CD4-positive, alpha-beta T cell treated with Interleukin-4 for 4 hours (primary cell): ENCODE data around the gene EPS8L3.
"Not testable (repeated sequence)": the region's sequence is repeated elsewhere in the genome, so short reads cannot be mapped to it uniquely, and the experiment has no call there.

ENCODE experiments used
- DNase-seq: peaks from one replicate; pipeline ENCODE4 v3.0.0-alpha.2; 2020

Gene EPS8L3

DNA sequence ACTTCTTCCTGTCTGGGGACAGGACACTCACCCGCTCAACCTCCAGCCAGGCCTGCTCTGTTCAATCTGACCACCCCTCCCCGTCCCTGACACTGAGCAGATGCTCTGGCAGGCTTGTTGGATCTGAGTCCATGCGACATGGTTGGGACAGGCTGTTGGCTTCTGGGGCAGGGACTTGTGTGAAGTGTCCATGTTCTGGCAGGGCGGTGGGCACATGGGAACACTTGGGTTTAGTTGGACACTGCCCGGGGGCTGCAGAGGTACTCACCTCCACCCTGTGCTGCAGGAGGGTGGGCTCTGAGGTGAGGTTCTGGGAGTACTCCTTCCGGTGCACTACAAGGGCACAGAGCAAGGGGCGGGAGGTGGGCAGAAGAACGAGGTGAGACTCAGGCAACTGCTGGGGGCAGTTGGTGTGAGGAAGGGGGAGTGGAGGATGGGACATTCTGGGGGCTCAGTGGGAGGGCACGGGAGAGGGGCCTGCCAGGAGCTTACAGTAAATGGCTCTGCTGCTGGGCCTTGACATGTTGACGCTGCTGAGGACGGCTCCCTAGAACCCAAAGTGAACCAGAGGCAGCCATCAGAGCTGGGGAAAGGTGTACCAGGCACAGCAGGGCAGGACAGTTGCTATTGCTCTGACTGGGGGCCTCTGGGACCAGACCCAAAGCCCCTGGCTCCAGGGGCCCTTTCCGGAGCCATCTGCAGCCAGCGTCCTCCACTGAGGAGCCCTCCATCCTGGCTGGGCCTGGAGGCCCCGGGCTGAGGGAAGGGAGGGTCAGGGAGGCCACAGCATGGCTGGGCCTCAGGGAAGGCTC is 2.3 kb downstream of the EPS8L3 start:
- no peak for DNase-seq

DNA sequence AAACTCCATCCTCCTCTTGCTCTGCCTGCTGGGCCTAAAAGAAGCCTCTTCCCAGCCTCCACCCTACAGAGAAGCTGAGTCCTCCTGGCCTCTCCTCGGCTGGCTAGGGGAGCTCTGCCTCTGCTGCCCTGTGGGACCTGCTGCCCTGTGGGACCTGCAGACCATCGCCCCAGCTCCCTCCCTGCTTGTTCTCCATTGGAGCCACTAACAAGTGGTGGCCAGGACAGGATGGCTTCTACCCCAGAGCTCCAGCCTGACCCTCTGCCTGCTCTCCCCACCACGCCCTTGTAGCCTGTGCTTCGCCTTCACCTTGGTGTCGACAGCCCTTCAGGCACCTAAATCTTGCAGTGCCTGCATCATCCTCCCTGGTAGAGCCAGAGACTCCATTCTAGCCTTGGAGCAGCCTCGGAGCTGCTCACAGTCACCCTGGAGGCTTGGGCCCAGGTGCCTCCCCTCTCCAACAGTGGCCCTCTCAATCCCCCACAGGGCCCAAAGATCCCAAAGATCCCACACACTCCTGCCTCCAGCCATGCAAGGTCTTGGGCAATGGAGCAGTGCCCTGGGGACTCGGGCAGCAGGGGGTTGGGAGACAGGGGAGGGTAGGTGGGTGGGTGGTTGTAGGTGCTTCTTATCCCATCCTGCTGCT is 3.0 kb downstream of the EPS8L3 start:
- no peak for DNase-seq

DNA sequence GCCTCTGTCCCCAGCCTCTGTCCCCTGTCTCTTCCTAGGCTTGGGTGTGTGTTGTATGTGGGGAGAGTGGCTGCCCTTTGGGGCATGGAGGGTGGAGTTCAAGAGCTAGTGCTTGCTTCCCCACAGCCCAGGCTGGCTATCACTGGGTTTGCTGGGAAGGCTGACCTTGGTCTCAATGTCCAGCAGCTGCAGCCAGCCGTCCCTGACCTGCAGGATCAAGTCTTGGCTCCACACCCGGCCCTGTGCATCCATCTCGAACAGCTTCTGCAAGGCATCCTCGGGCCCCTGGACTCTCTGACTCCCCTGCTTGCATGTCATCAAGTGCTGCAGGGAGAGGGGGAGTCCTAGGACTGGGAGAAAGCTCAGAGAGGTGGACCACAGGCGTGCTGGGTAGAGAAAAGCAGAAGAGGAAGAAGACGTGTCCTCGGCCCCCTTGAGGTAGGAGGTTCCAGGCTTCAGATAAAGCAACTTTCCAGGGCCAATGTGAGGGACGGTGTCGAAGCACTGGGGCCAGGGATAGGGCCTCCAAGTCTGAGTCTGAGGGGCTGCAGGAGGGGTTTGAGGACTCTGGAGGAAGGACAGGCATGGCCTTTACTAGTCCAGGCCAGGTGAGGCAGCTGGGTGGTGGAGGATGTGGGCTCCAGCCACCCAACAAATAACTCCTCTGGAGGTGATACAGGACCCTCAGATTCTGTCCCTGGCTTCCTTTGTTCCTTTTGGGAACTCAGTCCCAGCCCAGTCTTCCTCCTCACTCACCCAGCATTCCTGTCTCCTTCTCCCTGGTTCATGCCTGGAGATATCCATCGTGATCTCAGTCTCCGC is 4.0 kb downstream of the EPS8L3 start:
- no peak for DNase-seq

DNA sequence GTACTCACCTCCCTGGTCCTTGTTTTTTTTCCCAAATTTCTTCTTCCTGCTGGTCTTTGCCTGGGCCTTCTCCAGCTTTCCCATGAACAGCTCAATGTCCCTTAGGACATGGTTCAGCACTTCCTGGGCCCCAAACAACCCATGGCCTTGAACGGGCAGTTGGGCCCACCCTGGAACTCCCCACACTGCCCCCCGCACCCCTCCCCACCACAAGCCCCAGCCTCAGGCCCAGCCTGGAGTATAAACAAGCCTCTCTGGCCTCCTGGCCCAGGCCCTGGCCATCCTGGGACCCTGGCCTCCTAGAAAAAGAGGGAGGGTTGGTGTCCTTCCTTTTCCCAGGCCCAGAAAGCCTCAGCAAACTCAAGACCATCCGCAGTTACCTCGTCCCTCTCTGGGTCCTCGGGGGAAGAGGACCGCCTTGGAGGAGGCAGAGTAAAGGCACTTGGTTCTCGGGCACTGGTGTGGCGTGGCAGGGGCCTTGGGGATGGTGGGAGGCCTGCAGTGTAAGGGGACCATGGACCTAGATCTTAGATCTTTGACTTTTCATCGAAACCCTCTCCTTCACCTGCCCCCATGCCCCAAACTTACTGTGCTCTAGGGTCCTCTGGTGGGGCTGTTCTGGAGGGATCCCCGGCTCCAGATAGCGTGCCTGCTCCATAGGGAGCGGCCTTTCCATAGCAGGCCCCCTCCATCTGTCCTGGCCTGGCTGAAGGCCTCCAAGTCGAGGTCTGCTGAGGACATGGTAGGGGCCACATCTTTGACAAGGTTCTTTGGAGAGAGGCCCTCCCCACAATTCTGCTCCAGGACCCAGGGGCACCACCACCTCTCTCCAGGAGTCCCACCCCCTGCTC is 5.6 kb downstream of the EPS8L3 start:
- DNase-seq, result no peak

DNA sequence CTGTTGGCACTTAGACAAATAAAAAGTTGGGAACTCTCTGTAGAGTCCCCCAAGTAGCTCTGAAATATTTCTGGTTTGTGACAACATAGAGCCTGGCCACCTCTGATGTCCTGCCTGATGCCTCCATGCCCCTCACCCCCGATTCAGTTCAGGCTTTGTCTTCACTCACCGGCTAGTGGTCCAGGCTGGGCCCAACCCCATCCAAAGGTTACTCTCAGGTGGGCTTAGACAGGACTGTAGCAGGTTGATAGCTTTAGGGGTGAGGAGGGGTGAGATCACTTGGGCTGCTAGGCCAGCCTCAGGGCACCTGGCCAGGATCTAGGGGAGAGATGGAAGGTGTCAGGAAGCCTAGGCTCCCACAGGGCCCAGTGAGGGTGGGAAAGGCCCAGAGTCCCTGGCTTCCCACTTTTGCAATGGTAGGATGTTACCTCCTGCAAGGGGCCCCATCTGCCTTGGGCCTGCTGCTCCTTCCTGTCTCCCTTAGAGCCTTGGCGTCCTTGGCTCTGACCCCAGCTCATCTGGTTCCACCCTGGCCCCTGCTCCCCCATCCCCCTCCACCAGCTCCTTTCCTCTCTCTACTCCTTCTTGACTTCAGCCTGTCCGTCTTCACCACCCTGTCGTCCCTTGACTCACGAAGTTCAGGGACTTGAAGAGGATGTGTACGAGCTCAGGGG is 6.7 kb downstream of the EPS8L3 start:
- DNase-seq, result no peak

DNA sequence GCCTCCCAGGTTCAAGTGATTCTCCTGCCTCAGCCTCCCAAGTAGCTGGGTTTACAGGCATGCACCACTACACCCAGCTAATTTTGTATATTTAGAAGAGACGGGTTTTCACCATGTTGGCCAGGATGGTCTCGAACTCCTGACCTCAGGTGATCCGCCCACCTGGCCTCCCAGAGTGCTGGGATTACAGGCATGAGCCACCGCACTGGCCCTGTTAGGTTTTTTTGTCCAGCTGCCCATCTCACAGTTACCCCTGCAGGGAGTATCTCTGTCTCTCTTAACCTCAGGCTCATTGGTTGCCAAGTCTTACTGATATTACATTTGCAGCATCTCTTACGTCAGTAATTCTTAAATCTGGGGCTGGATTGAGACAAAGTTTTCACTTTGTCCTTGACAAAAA is 7.4 kb downstream of the EPS8L3 start:
- not testable (repeated sequence) for DNase-seq

DNA sequence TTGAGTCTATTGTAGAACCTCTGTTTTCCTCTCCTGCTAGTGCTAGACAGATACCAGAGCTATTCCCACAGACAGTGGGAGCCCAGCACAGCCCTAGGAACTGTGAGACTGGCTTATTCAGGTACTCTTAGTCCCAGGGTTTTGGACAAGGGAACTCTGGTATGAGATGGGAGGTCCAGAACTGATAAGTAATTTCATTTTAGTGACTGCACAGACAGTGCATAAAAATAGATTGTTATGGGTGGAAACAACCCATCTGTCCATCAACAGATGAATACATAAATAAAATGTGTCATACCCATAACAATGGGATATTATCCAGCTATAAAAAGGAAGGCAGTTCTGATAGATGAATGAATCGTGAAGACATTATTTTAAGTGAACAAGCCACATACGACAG is 9.0 kb downstream of the EPS8L3 start:
- DNase-seq, result no peak

DNA sequence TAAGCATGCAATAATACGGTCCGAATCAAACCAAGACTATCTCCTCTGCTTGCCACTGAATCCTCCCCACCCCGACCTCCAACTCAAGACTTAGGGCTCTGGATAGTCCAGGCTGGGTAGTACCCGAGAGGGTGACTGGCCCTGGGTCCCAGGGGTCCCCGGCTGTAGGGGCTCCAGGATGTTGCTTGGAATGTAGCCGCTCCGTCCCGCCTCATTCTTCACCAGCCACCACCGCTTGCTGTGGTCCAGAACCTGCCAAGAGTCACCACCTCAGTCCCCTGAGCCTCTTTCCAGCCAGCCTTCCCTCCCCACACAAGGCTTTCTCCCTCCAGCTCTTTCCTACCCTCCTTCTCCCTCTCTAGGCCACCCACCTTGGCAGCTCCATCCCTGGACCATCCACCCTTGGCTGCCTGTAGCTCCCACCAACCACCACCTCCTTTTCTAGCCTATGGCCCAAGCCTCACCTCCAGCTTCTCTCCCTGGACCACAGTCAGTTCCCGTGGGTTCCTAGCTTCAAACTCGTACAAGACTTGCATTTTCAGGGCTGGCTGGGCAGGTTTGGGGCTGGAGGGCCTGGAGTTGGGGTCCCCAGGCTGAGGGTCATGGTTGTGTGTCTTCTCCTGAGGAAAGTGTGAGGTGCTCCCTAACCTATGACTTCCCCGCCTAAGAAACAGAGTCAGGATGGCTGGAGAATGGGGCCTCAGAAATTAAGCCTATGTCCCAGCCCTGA is 12.0 kb downstream of the EPS8L3 start:
- no peak for DNase-seq

DNA sequence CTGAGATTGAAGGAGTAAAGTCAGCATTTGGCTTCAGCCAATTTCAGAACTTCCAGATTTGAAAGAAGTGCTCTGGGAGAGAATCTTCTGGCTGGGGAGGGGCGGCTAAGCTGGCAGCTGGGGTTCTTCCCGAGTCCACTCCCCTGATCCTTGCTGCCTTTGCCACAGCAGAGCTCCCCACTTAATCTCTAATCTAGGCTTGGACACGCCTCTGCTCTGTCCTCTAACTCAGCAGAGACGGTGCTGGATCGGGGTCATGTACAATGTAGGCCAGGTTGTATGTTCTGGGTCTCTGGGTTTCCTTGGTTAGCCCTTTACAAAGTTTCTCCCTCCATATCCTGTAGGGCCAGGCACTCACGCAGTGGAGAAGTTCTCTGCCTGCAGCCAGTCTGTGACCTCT is 12.8 kb downstream of the EPS8L3 start:
- no peak for DNase-seq

DNA sequence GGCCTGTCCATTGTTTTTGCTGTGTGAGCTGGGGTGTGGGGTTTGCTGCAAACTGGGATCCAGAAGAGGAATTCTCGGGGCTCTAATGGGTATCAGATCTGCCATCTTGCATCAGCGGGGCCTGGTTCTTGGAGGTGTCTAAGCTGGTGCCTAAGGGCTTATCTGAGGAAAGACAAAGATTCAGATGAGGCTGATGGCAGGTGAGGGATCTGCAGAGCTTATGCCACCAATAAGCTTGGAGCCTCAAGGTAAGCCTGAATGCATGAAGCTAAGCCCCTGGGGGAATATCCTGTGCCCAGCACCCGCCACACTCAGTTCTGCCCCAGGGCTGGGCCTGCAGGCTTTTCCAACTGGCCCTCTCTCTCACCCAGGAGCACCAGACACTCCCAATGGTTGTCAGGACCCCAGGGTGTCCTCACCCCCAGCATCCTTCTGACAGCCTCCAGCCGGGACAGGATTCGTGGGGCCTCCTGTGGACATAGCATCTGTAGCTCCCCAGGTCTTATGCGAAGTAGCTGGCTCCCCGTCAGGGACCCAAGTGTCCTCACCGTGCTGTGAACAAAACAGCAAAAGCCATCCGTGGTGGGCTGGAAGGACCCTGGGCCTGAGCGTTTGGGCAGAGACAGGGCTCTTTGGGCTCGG is 13.4 kb downstream of the EPS8L3 start:
- no peak for DNase-seq

DNA sequence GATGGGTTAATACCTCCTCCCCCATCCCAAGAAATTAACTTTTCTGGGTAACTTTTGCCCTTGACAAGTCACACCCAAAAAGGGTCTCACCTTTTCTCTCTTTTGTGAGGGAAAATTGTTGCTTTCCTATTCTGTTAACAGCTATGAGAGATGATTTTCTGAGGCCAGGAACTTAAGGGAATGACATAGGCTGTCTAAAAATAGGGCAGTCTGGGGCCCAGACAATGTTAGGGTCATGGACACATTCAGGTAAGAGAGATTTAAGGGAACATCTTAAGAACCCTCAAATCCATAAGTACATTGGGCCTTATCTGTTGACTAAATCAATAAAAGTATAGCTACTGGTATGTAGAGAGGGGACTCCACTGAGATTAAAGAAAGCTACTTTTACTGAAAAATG is 14.5 kb downstream of the EPS8L3 start:
- no peak for DNase-seq

DNA sequence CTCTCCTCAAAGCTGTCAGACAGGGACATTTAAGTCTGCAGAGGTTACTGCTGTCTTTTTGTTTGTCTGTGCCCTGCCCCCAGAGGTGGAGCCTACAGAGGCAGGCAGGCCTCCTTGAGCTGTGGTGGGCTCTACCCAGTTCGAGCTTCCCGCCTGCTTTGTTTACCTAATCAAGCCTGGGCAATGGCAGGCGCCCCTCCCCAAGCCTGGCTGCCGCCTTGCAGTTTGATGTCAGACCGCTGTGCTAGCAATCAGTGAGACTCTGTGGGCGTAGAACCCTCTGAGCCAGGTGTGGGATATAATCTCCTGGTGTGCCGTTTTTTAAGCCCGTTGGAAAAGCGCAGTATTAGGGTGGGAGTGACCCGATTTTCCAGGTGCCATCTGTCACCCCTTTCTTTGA is 15.4 kb downstream of the EPS8L3 start:
- not testable (repeated sequence) for DNase-seq

DNA sequence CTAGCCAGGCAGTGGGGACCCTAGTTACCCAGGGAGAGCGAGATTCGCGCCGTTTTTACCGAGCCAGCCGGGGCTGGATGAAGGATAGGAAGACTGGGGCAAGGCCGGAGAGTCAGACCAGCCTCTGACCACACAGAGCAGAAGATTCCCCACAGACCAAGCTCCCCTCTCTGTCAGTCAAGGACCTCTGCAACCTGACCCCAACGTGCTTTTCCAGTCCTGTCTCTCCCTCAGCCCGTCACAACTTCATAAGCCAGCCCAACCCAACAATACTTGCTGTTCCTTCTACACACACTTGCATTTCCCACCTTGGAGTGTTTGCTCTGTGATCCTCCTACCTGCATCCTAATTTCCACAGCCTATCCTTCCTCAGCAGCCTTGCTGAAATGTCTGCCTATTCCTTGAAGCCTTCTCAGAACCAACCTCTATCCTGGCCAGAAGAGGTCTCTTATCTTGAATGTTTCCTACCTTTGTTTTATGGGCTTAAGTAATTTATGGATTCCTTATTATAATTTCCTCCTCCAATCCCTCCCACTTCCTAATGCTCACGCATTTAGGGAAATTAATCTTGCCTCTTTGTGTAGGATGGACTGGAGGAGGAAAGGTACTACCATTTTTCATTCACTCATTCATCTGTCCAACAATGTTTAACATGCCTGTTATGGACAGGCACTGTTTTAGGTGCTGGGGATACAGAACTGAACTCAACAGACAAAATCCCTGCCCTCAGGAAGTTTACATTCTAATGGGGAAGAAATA is 22.9 kb downstream of the EPS8L3 start, which contains the start of gene GSTM3:
Gene GSTM3, minus strand, starts transcription at position 424 of the 759 bp plus-strand sequence. CDS start 751 bp downstream, outside the sequence.
- DNase-seq, result no peak

DNA sequence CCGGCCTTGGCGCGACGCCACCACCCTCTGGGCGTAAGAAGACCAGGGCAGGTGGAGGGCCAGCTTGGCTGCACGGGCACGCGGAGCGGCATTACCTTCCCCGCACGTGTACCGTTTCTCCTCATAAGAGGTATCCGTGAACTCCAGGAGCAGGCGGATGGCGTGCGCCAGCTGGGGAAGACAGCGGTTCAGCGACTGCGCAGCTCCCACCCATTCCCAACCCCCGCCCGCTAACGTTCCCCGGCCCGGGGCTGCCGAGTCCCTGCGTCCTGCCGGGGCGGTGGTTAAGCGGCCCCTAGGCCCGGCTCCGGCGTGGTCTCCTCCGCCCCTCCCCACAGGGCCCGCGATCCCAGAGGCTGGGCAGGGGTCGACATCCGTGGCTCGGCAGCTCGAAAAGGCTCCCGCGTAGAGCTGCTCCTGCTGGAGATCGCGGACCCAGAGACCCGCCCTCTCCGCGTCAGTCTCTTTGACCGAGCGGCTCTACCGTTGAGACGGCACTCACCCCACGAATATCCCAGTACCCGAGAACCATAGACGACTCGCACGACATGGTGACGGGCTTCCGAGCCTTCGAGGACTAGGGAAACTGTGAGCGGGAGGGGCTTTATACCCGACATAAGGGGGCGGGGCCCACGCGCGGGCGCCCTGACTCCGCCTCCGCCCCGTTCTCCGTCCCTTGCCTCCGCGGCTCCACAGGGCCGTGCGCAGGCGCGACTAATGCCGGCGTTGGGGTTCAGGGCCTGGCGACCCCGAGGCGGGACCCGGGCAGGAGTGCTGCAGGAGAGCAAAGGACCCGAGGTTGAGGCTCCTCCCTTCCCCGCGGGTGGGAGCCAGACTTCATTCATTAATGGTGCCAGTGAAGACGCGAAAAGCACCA is 23.7 kb downstream of the EPS8L3 start:
- peak; percentile 78 for DNase-seq

DNA sequence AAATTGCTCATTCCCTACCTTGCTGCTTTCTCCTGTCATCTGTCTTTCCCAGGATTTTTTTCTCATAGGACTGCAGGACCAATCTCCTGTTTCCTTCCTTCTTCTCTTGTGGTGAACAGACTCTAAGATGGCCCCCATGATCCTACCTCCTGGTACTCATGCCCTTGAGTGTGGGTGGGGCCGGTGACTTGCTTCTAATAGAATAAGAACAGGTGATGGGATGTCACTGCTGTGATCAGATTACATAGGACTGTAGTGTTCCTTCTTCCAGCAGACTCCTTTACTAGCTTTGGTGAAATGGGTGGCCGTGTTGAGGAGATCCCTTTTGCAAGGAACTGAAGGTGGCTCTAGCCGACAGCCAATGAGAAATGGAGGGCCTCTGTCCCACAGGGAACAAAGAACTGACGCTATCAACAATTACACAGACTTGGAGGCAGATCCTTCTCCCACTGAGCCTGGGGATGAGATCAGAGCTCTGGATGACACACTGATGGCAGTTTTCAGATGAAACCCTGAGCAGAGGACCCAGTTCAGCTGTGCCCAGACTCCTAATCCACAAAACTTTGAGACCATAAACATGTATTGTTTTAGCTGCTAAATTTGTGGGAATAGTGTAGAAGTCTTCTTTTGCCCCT is 30.4 kb downstream of the EPS8L3 start:
- no peak for DNase-seq

DNA sequence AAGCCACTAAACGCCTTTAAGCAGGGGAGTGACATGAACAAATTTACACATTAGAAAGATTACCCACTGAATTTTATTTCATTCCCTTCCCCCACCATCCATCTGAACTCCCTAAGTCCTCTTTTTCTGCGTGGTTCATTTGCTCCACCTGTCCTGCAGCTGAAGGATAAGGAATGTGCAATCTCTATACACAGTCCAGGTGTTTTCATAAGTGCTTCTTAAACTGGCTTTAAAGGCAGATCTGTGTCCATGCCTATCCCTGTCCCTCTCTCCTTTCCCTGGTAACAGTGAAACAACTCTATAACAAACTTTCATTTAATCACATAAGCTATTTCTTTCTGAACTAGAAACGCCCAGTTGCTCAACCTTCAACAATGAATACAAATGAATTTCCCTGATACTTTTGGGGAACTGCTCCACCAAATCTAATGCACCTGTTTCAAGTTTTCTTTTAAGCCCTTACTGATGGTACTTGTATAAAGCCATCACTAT is 31.3 kb downstream of the EPS8L3 start:
- no peak for DNase-seq

DNA sequence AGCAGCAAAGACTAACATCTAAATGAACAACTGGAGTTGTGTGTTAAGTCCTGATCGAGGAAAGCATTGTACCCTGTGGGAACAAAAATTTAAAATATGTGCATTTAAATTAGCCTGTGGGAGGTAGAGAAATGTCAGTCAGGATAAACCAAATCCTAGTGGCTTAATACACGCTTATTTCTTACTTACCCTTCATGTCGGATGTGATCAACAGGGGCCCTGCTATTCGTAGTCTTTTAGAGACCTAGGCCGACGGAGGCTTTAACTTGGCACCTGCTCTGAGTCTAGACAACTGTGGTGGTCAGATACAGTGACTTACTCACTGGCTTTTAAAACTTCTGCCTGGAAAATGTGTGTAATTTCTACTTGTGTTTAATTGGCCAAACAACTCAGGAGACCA is 33.1 kb downstream of the EPS8L3 start:
- no peak for DNase-seq

DNA sequence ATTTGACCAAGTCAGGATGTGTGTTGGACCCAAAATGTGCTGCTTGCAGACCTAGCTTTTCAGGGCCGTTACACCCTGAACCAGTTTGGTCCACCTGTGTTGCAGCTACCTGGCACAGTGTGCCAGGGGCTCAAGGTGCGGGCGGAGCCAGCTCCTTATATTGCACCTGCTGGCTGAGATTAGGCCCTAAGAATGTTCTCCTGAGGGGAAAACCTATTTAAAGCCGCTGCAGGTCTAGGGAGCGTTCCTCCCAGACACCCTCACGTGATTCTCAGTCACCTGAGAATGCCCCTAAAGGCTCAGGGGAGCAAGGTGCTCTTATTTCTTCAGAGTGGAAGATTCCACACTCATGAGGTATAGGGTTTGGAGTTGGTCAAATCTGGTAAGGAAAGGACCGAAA is 34.9 kb downstream of the EPS8L3 start:
- DNase-seq, result no peak
